AG10803 (cell line): ENCODE data around the gene PDLIM5.
"Not testable (repeated sequence)": the region's sequence is repeated elsewhere in the genome, so short reads cannot be mapped to it uniquely, and the experiment has no call there.

Experiments
- DNase-seq: peaks from one replicate; pipeline ENCODE4 v3.0.0; 2010; ENCODE audit warnings: low read depth
- H3K4me3 ChIP-seq: 2 replicates; pipeline ENCODE4 v1.5.1; 2011; ENCODE audit warnings: mild to moderate bottlenecking, low read length, control low read depth
- TF ChIP-seq, protein P1 (sequence below): conservative IDR thresholded peaks from 2 replicates; pipeline ENCODE4 v1.5.1; 2011; ENCODE audit warnings: mild to moderate bottlenecking, low read length, control low read depth, inconsistent platforms

PDLIM5 gene

DNA sequence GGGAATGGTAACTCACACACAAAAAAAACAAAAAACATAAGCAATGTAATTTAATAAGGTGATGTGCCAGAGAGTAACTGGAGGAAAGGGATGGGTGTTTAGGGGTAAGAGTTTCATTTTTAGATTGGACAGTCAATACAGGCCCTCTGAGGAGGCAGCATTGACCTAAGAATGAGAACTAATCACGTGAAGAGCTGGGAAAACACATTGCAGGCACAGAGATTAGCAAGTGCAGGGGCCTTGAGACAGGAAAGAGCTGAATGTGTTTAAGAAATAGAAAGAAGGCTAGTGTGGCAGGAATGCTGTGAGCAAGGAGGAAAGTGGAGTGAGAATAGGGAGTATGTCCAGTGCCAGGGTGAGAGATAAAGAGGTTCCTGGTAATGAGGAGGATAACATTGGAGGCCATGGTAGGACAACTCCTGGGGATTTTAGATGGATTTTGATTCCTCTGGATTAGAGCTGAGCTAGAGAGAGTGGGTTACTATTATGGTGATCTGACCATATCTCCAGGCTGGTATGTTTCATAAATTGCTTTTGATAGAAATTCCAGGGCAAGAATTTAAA, 17.6 kb downstream of the PDLIM5 start:
- TF ChIP-seq, protein P1, sequence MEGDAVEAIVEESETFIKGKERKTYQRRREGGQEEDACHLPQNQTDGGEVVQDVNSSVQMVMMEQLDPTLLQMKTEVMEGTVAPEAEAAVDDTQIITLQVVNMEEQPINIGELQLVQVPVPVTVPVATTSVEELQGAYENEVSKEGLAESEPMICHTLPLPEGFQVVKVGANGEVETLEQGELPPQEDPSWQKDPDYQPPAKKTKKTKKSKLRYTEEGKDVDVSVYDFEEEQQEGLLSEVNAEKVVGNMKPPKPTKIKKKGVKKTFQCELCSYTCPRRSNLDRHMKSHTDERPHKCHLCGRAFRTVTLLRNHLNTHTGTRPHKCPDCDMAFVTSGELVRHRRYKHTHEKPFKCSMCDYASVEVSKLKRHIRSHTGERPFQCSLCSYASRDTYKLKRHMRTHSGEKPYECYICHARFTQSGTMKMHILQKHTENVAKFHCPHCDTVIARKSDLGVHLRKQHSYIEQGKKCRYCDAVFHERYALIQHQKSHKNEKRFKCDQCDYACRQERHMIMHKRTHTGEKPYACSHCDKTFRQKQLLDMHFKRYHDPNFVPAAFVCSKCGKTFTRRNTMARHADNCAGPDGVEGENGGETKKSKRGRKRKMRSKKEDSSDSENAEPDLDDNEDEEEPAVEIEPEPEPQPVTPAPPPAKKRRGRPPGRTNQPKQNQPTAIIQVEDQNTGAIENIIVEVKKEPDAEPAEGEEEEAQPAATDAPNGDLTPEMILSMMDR, result no peak
- no peak overlapping the region for H3K4me3 ChIP-seq
- DNase-seq, result no peak

DNA sequence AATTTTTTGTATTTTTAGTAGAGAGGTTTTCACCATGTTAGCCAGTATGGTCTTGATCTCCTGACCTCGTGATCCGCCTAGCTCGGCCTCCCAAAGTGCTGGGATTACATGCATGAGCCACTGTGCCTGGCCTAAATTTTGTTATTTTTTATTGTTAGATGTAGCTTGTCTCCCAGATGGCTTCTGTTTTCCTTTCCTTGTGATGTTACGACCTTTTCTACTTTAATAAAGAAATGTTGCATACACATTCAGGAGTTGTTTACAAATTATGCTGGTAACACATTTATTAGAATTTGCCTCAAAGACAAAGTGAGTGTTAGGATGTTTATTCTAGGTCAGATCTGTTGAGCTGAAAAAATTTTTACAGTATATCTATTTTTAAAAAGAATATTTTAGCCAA, 18.4 kb downstream of the PDLIM5 start:
- DNase-seq, result no peak
- no peak overlapping the region for H3K4me3 ChIP-seq
- TF ChIP-seq, protein P1, result no peak

DNA sequence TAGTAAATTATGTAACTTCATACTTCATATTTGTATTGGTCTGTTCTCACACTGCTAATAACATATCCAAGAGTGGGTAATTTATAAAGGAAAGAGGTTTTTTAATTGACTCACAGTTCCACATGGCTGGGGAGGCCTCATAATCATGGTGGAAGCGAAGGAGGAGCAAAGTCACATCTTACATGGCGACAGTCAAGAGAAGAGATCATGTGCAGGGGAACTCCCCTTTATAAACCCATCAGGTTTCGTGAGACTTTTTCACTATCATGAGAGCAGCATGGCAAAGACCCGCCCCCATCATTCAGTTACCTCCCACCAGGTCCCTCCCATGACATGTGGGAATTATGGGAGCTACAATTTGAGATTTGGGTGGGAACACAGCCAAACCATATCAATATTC, 19.0 kb downstream of the PDLIM5 start:
- DNase-seq, H3K4me3 ChIP-seq: not testable (repeated sequence)

DNA sequence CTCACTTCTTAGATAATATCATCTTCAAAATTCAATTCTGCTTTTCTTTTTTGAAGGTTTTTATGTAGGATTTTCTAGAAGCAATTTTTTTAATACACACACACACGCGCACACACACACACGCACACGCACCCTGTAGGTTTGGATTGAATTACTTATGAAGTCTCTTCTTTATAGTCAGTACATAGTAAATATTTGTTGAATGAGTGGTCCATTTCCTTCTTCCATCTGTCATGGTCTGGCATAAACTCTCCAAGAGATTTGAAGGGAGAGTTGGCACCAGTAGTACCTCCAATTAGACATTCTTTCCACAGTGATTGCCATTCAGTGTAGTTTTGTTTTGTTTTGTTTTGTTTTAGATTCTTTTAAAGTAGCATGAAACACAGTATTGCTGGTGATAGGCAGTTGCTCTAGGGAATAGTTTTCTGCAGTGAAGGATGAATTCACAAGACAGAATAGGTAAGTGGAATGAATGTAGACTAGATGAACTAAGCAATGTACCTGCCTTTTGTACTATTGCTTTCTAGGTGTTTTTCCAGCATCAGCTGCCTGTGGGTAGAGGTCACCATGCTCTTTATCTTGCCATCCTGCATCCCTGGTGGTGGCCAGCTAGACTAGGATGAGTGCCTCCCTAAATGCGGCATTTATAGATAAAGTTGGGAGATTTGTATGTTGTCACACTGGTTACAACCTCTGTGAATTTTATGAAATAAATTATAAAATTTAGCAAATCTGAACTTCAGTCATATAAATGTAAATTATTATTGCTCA, 20.5 kb downstream of the PDLIM5 start:
- H3K4me3 ChIP-seq, result no peak overlapping the region
- TF ChIP-seq, protein P1, result no peak
- DNase-seq, result peak; percentile 89

DNA sequence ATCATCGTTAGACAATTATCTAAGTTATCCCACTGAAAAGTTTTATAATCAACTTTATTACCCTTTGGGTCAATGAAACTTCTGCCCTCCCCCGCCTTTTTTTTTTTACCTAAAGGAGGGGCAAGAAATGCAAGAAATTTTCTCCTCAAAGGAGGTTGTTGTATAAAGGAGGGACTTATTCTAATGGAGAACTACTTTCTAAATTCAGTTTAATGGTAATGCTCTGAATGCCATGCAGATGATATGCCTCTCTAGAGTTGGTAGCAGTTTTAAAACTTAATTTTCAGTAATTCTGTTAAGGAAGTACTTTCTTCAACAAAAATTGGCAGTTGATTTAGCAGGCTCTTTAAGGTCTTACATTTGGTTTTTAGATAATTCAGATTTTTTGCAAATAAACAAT, 23.3 kb downstream of the PDLIM5 start:
- no peak overlapping the region for H3K4me3 ChIP-seq
- no peak for DNase-seq
- TF ChIP-seq, protein P1, result no peak

DNA sequence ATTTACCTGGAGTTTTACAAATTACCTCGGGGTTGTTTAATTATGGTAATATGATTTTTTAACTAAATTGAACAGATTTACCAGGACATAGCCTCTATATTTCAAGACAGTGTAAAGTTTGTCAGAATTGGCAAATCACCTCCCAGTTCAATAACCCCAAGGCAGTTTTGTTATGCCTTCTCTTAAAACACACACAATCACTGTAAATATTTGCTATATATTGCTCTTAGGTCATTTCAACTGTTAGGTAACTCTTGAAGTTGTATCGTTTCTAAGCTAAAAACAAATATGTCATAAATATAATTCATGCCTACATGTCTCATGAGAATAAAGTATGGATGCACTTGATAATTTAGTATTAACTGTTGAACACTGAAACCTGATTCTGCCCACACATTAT, 24.1 kb downstream of the PDLIM5 start:
- H3K4me3 ChIP-seq, result no peak overlapping the region
- TF ChIP-seq, protein P1, result no peak
- no peak for DNase-seq

DNA sequence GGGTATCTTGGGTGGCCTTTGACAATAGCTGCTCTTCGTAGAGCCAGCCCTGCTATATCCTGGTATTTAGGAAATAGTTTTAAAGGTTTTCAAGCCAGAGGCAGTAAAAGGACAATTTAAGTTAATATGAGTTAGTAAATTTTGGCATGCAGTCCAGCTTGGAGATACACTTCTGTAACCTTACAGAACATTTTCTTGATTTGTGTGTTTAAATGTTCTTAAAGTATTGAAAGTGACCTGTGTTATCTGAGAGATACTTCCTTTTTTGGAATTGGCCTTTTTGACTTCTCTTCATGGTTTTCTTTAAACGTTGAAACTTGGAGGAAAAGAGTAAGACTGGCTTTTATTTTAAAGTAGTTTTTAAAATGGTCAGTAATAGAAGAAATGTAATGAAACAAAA, 25.5 kb downstream of the PDLIM5 start:
- H3K4me3 ChIP-seq, result no peak overlapping the region
- no peak for DNase-seq
- TF ChIP-seq, protein P1, result no peak

DNA sequence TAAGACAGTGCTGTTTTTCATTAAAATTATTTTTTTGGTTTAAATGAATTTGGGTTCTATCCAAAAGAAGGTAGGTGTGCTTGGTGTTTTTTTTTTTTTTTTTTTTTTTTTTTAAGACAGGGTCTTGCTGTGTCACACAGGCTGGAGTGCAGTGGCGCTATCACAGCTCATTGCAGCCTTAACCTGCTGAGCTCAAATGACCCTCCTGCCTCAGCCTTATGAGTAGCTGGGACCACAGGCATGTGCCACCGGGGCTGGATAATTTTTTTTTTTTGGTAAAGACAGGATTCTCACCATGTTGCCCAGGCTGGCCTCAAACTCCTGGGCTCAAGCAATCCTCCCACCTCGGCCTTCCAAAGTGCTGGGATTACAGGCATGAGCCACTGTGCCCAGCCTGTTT, 27.1 kb downstream of the PDLIM5 start:
- DNase-seq, H3K4me3 ChIP-seq: not testable (repeated sequence)
